ENCODE results near the gene CD226. TPM values are rescaled to one million over a fixed set of nuclear protein-coding genes. Genes with fewer than 3 reads are reported as not detected.

Gene CD226
- total and polyA plus RNA-seq, 10 of the 15 experiments (the other 5 are each of a cell fraction or from before 2014, with no cell fraction given): 12.9 to 68.8 (median 47.3) TPM

DNA sequence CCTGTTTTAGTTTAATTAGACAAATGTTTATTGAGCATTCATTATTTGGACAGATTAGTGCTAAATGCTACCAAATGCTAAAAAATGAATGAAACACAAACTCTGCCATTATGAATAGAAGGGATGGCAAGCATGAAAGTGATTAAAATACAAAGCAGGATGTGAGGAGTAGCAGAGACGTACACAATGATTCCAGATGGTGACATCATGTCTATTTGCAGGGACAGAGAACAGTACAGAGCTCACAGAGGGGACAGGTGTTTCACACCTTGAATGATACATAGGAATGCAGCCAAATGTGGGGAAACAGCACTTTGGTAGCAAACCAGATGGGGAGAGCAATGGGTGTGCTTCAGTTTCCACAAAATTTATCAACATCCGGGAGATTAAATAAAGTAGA, 76.3 kb downstream of the CD226 start:
- Histone ChIP-seq H4K20me1 (ENCODE audit: control insufficient read depth, insufficient read depth) (no peaks in the 10 kb centered on the region), H3K27me3 (replicated peaks in 1 of 2; ENCODE audit: control insufficient read depth in 2 of 2, insufficient read depth in 2 of 2, low read length in 1 of 2) (no peaks in the 10 kb centered on the region), H3K4me2 (ENCODE audit: control insufficient read depth, insufficient read depth) (no peak overlapping the region), H3K9me3 (replicated peaks; ENCODE audit: control insufficient read depth, insufficient read depth, low read length) (no peaks in the 10 kb centered on the region), H2AFZ (ENCODE audit: control insufficient read depth, low read depth, low read length) (no peak overlapping the region), H3K36me3 (ENCODE audit: control insufficient read depth in 2 of 2, insufficient read depth in 2 of 2, low read length in 1 of 2) (peaks cover 0 to 5% of the 10 kb centered on the region in 2 experiments; a peak in 3 of 4 replicates), H3K79me2 (ENCODE audit: control insufficient read depth, insufficient read depth, low read length) (no peaks in the 10 kb centered on the region), H3K4me1 (ENCODE audit: control insufficient read depth, insufficient read depth, low read length) (no peaks in the 10 kb centered on the region), H3K9ac (ENCODE audit: control insufficient read depth, insufficient read depth, low read length) (no peak overlapping the region), H3K4me3 (no peak overlapping the region), H3K27ac (ENCODE audit: control insufficient read depth, insufficient read depth) (no peak overlapping the region)
- FAIRE-seq: no peak
- POLR2A ChIA-PET: no interaction called here
- no peak for DNase-seq (ENCODE audit: low read depth, low spot score)
- ATAC-seq: no peak
- CTCF ChIA-PET: interaction anchor here (0.6 kb wide), 1 partner anchor 979 kb away, joined by 3 read pairs; no protein-coding TSS in a partner anchor
- BruUV-seq (replicated peaks): no TSS peak
- intact Hi-C loops (cut with micrococcal nuclease; ENCODE audit: unreplicated experiment) (no loop called here), in situ Hi-C loops (cut with MboI) (no loop called here)
- SMC1A ChIA-PET (ENCODE audit: uncharacterized antibody, unreplicated experiment): interaction anchor here (1.4 kb wide), 1 partner anchor 11 kb away, joined by 4 read pairs; no protein-coding TSS in a partner anchor
- 96% methylated on average over 2 of the region's 2 CpGs for whole genome bisulfite sequencing (ENCODE audit: insufficient coverage, insufficient replicate concordance, low lambda C conversion rate, missing lambda C conversion rate)
- RAD21 ChIA-PET (ENCODE audit: unreplicated experiment): no interaction called here
- TF ChIP-seq, protein P1, sequence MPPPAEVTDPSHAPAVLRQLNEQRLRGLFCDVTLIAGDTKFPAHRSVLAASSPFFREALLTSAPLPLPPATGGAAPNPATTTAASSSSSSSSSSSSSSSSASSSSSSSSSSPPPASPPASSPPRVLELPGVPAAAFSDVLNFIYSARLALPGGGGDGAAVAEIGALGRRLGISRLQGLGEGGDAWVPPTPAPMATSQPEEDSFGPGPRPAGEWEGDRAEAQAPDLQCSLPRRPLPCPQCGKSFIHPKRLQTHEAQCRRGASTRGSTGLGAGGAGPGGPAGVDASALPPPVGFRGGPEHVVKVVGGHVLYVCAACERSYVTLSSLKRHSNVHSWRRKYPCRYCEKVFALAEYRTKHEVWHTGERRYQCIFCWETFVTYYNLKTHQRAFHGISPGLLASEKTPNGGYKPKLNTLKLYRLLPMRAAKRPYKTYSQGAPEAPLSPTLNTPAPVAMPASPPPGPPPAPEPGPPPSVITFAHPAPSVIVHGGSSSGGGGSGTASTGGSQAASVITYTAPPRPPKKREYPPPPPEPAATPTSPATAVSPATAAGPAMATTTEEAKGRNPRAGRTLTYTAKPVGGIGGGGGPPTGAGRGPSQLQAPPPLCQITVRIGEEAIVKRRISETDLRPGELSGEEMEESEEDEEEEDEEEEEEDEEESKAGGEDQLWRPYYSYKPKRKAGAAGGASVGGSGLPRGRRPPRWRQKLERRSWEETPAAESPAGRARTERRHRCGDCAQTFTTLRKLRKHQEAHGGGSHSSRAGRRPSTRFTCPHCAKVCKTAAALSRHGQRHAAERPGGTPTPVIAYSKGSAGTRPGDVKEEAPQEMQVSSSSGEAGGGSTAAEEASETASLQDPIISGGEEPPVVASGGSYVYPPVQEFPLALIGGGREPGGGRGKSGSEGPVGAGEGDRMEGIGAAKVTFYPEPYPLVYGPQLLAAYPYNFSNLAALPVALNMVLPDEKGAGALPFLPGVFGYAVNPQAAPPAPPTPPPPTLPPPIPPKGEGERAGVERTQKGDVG (CRISPR knock-in tag; IDR thresholded peaks at IDR 0.05): no peak
- no peak for TF ChIP-seq SRF (IDR thresholded peaks at IDR 0.05; ENCODE audit: low read depth in 2 of 2, low read length in 2 of 2)
- no peak for TF ChIP-seq NFIC (IDR thresholded peaks at IDR 0.05; ENCODE audit: low read depth, low read length)
- TF ChIP-seq, protein P2, sequence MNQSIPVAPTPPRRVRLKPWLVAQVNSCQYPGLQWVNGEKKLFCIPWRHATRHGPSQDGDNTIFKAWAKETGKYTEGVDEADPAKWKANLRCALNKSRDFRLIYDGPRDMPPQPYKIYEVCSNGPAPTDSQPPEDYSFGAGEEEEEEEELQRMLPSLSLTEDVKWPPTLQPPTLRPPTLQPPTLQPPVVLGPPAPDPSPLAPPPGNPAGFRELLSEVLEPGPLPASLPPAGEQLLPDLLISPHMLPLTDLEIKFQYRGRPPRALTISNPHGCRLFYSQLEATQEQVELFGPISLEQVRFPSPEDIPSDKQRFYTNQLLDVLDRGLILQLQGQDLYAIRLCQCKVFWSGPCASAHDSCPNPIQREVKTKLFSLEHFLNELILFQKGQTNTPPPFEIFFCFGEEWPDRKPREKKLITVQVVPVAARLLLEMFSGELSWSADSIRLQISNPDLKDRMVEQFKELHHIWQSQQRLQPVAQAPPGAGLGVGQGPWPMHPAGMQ (IDR thresholded peaks at IDR 0.05; ENCODE audit: borderline replicate concordance): no peak
- no peak for TF ChIP-seq BRCA1 (IDR thresholded peaks at IDR 0.05; ENCODE audit: low read depth, low read length)
- TF ChIP-seq IKZF1 (conservative IDR thresholded peaks at IDR 0.05): no peak
- TF ChIP-seq KAT2A (conservative IDR thresholded peaks at IDR 0.05; ENCODE audit: control insufficient read depth, low read depth, low read length): no peak
- no peak for TF ChIP-seq RUNX3 (IDR thresholded peaks at IDR 0.05; ENCODE audit: low read length)
- no peak for TF ChIP-seq EGR1 (IDR thresholded peaks at IDR 0.05; ENCODE audit: borderline replicate concordance in 1 of 2, low read depth in 2 of 2, low read length in 2 of 2)
- TF ChIP-seq, protein P3, sequence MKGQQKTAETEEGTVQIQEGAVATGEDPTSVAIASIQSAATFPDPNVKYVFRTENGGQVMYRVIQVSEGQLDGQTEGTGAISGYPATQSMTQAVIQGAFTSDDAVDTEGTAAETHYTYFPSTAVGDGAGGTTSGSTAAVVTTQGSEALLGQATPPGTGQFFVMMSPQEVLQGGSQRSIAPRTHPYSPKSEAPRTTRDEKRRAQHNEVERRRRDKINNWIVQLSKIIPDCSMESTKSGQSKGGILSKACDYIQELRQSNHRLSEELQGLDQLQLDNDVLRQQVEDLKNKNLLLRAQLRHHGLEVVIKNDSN (IDR thresholded peaks at IDR 0.05; ENCODE audit: borderline replicate concordance, extremely low read length, insufficient read depth, low read depth, low read length): no peak
- TF ChIP-seq, protein P4, sequence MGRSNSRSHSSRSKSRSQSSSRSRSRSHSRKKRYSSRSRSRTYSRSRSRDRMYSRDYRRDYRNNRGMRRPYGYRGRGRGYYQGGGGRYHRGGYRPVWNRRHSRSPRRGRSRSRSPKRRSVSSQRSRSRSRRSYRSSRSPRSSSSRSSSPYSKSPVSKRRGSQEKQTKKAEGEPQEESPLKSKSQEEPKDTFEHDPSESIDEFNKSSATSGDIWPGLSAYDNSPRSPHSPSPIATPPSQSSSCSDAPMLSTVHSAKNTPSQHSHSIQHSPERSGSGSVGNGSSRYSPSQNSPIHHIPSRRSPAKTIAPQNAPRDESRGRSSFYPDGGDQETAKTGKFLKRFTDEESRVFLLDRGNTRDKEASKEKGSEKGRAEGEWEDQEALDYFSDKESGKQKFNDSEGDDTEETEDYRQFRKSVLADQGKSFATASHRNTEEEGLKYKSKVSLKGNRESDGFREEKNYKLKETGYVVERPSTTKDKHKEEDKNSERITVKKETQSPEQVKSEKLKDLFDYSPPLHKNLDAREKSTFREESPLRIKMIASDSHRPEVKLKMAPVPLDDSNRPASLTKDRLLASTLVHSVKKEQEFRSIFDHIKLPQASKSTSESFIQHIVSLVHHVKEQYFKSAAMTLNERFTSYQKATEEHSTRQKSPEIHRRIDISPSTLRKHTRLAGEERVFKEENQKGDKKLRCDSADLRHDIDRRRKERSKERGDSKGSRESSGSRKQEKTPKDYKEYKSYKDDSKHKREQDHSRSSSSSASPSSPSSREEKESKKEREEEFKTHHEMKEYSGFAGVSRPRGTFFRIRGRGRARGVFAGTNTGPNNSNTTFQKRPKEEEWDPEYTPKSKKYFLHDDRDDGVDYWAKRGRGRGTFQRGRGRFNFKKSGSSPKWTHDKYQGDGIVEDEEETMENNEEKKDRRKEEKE (IDR thresholded peaks at IDR 0.05): no peak
- TF ChIP-seq EP300 (IDR thresholded peaks at IDR 0.05; ENCODE audit: borderline replicate concordance in 1 of 2, control insufficient read depth in 1 of 2, low read depth in 2 of 2, low read length in 2 of 2): no peak
- no peak for TF ChIP-seq RBBP5 (conservative IDR thresholded peaks at IDR 0.05)
- no peak for TF ChIP-seq JUNB (IDR thresholded peaks at IDR 0.05)
- TF ChIP-seq CHD2 (IDR thresholded peaks at IDR 0.05; ENCODE audit: borderline replicate concordance, low read depth, low read length): no peak
